Activated T-helper 17 cell treated with anti-CD3 and anti-CD28 coated beads, Interleukin-2, amount 50 U/mL, for 72 hours (primary cell): ENCODE results near the gene PUS7L. TPM values are rescaled to one million over a fixed set of nuclear protein-coding genes. Genes with fewer than 3 reads are reported as not detected.

Experiments
- total RNA-seq, 2 donors: library from RNA; stranded (reverse); gene quantifications; one replicate each; pipeline ENCODE4 v1.2.3, GENCODE V29; 2022

Gene PUS7L
- total RNA-seq, 2 donors from 2014 or later: 18.6 to 22.4 TPM

Other genes starting within 250 kb of the PUS7L start
- under 1 TPM in 1 of 2 donors, not detected in 1; 0.05 TPM for gene ADAMTS20, start 206.6 kb downstream of the PUS7L start, total RNA-seq
- 10 to 100 TPM; 26.3 to 29.4 TPM for gene IRAK4, start 161 bp upstream of the PUS7L start, total RNA-seq
- 10 to 100 TPM; 12.7 to 30.2 TPM for gene TWF1, start 47.5 kb upstream of the PUS7L start, total RNA-seq
- gene TMEM117, start 77.3 kb upstream of the PUS7L start, total RNA-seq: 1 to 10 TPM; 2.8 to 4.2 TPM